AG09319 (cell line): ENCODE measurements around the gene NAIF1.

Experiments
- DNase-seq: peaks from one replicate; pipeline ENCODE4 v3.0.0-alpha.2; 2010; ENCODE audit warnings: low read depth; ENCODE audit errors: extremely low read depth
- CTCF ChIP-seq: IDR thresholded peaks from 2 replicates; pipeline ENCODE4 v1.5.1; 2011; ENCODE audit warnings: low read depth, mild to moderate bottlenecking, inconsistent platforms, low read length, moderate library complexity

Gene NAIF1

GRCh38 chr9:128099932-128100491, 32.9 kb upstream of the NAIF1 start:
- no peak for TF ChIP-seq CTCF
- DNase-seq: no peak

- no peak for TF ChIP-seq CTCF
- no peak for DNase-seq
Observed at GRCh38 chr9:128099231-128099931, 32.3 kb upstream of the NAIF1 start.

- no peak for TF ChIP-seq CTCF
- DNase-seq: peak; percentile 95
Observed at GRCh38 chr9:128098297-128099230, 31.4 kb upstream of the NAIF1 start.

- TF ChIP-seq CTCF: no peak
- no peak for DNase-seq
Observed at GRCh38 chr9:128097543-128098296, 30.6 kb upstream of the NAIF1 start.

- no peak for DNase-seq
- no peak for TF ChIP-seq CTCF
Observed at GRCh38 chr9:128096616-128097536, 29.8 kb upstream of the NAIF1 start.

- no peak for DNase-seq
- no peak for TF ChIP-seq CTCF
Observed at GRCh38 chr9:128094950-128095544, 27.9 kb upstream of the NAIF1 start.
